Inflammatory macrophage (primary cell): Measurements from ENCODE around the gene IDE.
"Not testable (repeated sequence)": the region's sequence is repeated elsewhere in the genome, so short reads cannot be mapped to it uniquely, and the experiment has no call there.

Experiments
- DNase-seq, 2 donors: peaks; one replicate each; pipeline ENCODE4 v3.0.0-alpha.2; 2020 to 2022

The IDE gene

GRCh38 chr10:92418221-92418620 is 155.7 kb downstream of the IDE start:
- DNase-seq: no peak

GRCh38 chr10:92413519-92413918 is 160.4 kb downstream of the IDE start:
- DNase-seq: no peak

- DNase-seq: no peak
These were observed 160.9 kb downstream of the IDE start for GRCh38 chr10:92413011-92413410.

- DNase-seq: no peak
These were observed 162.5 kb downstream of the IDE start for GRCh38 chr10:92411406-92411805.

GRCh38 chr10:92410501-92410900 is 163.4 kb downstream of the IDE start:
- DNase-seq: no peak

- no peak for DNase-seq
These were observed 165.9 kb downstream of the IDE start for GRCh38 chr10:92408017-92408361.

GRCh38 chr10:92407305-92408016 is 166.4 kb downstream of the IDE start:
- DNase-seq: peak; percentile 76 to 88

GRCh38 chr10:92405419-92405924 is 168.4 kb downstream of the IDE start:
- DNase-seq: no peak

GRCh38 chr10:92404612-92405418 is 169.1 kb downstream of the IDE start:
- no peak for DNase-seq

- DNase-seq: not testable (repeated sequence)
These were observed 171.7 kb downstream of the IDE start for GRCh38 chr10:92402234-92402633.
